SK-N-SH (cell line): Measurements from ENCODE around the gene TPMT. TPM values are rescaled to one million over a fixed set of nuclear protein-coding genes. Genes with fewer than 3 reads are reported as not detected.

Experiments used
- CTCF ChIA-PET: fragments of 300-600, 350-600 bp; formaldehyde crosslinking; extraction: SDS; loops from one replicate; lab custom pipeline; 2021; lab: Yijun Ruan, JAX
- POLR2A ChIA-PET: fragments of 350-600 bp; sonication (Branson Sonifier 250); formaldehyde crosslinking; extraction: SDS; loops from one replicate; lab custom pipeline; 2020; ENCODE audit warnings: antibody characterized with exemption, inconsistent platforms; lab: Yijun Ruan, JAX
- DNase-seq: peaks from one replicate; pipeline ENCODE4 v3.0.0; 2012
- H2AFZ ChIP-seq: fragments of 200-600 bp; sonication (generic); 2 replicates; pipeline ENCODE4 v1.8.1; 2016; ENCODE audit warnings: antibody characterized with exemption, mild to moderate bottlenecking, low read depth
- H3F3A ChIP-seq: fragments of 200-600 bp; sonication (generic); replicated peaks from 2 replicates; pipeline ENCODE3; 2016; ENCODE audit warnings: antibody characterized with exemption, mild to moderate bottlenecking; ENCODE audit not compliant: insufficient read depth
- H3K27ac ChIP-seq, 2 experiments: fragments of 200-500 bp in 1 of 2; fragments of 200-600 bp in 1 of 2; sonication (Bioruptor generic) in 1 of 2; sonication (generic), shearing (Covaris generic) in 1 of 2; 2 replicates each; pipeline versions ENCODE4 v1.5.1 to v1.6.1; 2014 to 2016; ENCODE audit warnings: low read depth in 2 of 2, inconsistent platforms in 1 of 2, low read length in 1 of 2, mild to moderate bottlenecking in 1 of 2, mixed read lengths in 1 of 2
- H3K27me3 ChIP-seq: fragments of 200-600 bp; sonication (generic), shearing (Covaris generic); 2 replicates; pipeline ENCODE4 v1.6.1; 2016; ENCODE audit warnings: mixed run types; ENCODE audit not compliant: insufficient read depth
- H3K36me3 ChIP-seq, 2 experiments: fragments of 200-500 bp in 1 of 2; fragments of 200-600 bp in 1 of 2; sonication (Bioruptor generic) in 1 of 2; sonication (generic) in 1 of 2; replicated peaks in 1 of 2; 2 replicates each; pipeline versions ENCODE3 to v1.5.1; 2014 to 2016; ENCODE audit warnings: low read length in 1 of 2, mild to moderate bottlenecking in 1 of 2; ENCODE audit not compliant: insufficient read depth in 2 of 2, control insufficient read depth in 1 of 2
- H3K4me1 ChIP-seq, 2 experiments: fragments of 200-500 bp in 1 of 2; fragments of 200-600 bp in 1 of 2; sonication (Bioruptor generic) in 1 of 2; sonication (generic), shearing (Covaris generic) in 1 of 2; 2 replicates each; pipeline versions ENCODE4 v1.5.1 to v1.6.1; 2014 to 2016; ENCODE audit warnings: low read depth in 1 of 2, low read length in 1 of 2, mixed run types in 1 of 2; ENCODE audit not compliant: insufficient read depth in 2 of 2, control insufficient read depth in 1 of 2
- H3K4me2 ChIP-seq: fragments of 200-600 bp; sonication (generic), shearing (Covaris generic); 2 replicates; pipeline ENCODE4 v1.6.1; 2017; ENCODE audit warnings: mixed run types
- H3K4me3 ChIP-seq, 2 experiments: fragments of 200-500 bp in 1 of 2; fragments of 200-600 bp in 1 of 2; sonication (Bioruptor generic) in 1 of 2; sonication (generic), shearing (Covaris generic) in 1 of 2; 2 replicates each; pipeline versions ENCODE4 v1.5.1 to v1.8.1; 2014 to 2016; ENCODE audit warnings: low read depth in 2 of 2, inconsistent platforms in 1 of 2, low read length in 1 of 2, mild to moderate bottlenecking in 1 of 2, mixed read lengths in 1 of 2, moderate library complexity in 1 of 2
- H3K79me2 ChIP-seq: fragments of 200-600 bp; sonication (generic); 2 replicates; pipeline ENCODE4 v1.8.1; 2017; ENCODE audit warnings: mild to moderate bottlenecking; ENCODE audit not compliant: insufficient read depth
- H3K9ac ChIP-seq: fragments of 200-600 bp; sonication (generic); 2 replicates; pipeline ENCODE4 v1.6.1; 2017; ENCODE audit warnings: mixed run types
- H3K9me2 ChIP-seq: fragments of 200-600 bp; sonication (generic); 2 replicates; pipeline ENCODE4 v1.6.1; 2017; ENCODE audit warnings: mixed run types
- H3K9me3 ChIP-seq: fragments of 200-600 bp; sonication (generic); 2 replicates; pipeline ENCODE4 v1.6.1; 2017; ENCODE audit warnings: mixed run types, mild to moderate bottlenecking, moderate library complexity
- H4K20me1 ChIP-seq: fragments of 200-600 bp; sonication (generic); 2 replicates; pipeline ENCODE4 v1.6.1; 2017; ENCODE audit warnings: mild to moderate bottlenecking, mixed run types; ENCODE audit not compliant: insufficient read depth
- CHD2 ChIP-seq: fragments of 150-350 bp; IDR thresholded peaks from 2 replicates; pipeline ENCODE4 v1.6.1; 2018; ENCODE audit warnings: low read length; ENCODE audit not compliant: partially characterized antibody
- EP300 ChIP-seq, 2 experiments: IDR thresholded peaks; 2 replicates each; pipeline versions ENCODE4 v1.4.0 to v1.6.1; 2012; ENCODE audit warnings: borderline replicate concordance in 1 of 2, low read depth in 1 of 2, low read length in 1 of 2
- EZH2phosphoT487 ChIP-seq: fragments of 200-600 bp; sonication (generic); IDR thresholded peaks from 2 replicates; pipeline ENCODE4 v1.6.1; 2017; ENCODE audit warnings: low read depth, mixed run types, mild to moderate bottlenecking, antibody characterized with exemption, moderate library complexity, borderline replicate concordance
- FOSL2 ChIP-seq: IDR thresholded peaks from 2 replicates; pipeline ENCODE4 v1.4.0; 2012; ENCODE audit warnings: low read depth, mild to moderate bottlenecking, moderate library complexity, borderline replicate concordance
- FOXJ3 ChIP-seq: sonication (generic); formaldehyde crosslinking; IDR thresholded peaks from 2 replicates; pipeline ENCODE4 v1.5.1; 2020; ENCODE audit warnings: mild to moderate bottlenecking, missing genetic modification reagents
- FOXM1 ChIP-seq: IDR thresholded peaks from 2 replicates; pipeline ENCODE4 v1.4.0; 2012; ENCODE audit warnings: low read depth, mild to moderate bottlenecking
- GATA2 ChIP-seq: sonication (generic); formaldehyde crosslinking; IDR thresholded peaks from 2 replicates; pipeline ENCODE4 v1.5.0; 2020; ENCODE audit warnings: mild to moderate bottlenecking, missing genetic modification reagents
- NFIC ChIP-seq: IDR thresholded peaks from 2 replicates; pipeline ENCODE4 v1.4.0; 2012; ENCODE audit warnings: borderline replicate concordance
- NRF1 ChIP-seq: IDR thresholded peaks from 2 replicates; pipeline ENCODE4 v1.6.1; 2012; ENCODE audit warnings: low read depth, mild to moderate bottlenecking, low read length
- POLR2AphosphoS5 ChIP-seq: IDR thresholded peaks from 2 replicates; pipeline ENCODE4 v1.6.1; 2012; ENCODE audit warnings: low read depth, low read length
- RCOR1 ChIP-seq: fragments of 150-350 bp; IDR thresholded peaks from 2 replicates; pipeline ENCODE4 v1.6.1; 2017; ENCODE audit warnings: antibody characterized with exemption, low read length
- RXRA ChIP-seq: IDR thresholded peaks from 2 replicates; pipeline ENCODE4 v1.4.0; 2012; ENCODE audit warnings: low read depth, mild to moderate bottlenecking, borderline replicate concordance
- SIN3A ChIP-seq: IDR thresholded peaks from 2 replicates; pipeline ENCODE4 v1.6.1; 2012; ENCODE audit warnings: low read depth, mild to moderate bottlenecking, low read length, moderate library complexity, borderline replicate concordance
- SMC3 ChIP-seq: IDR thresholded peaks from 2 replicates; pipeline ENCODE4 v1.6.1; 2012; ENCODE audit warnings: low read depth, low read length, improper control_type of control experiment
- YY1 ChIP-seq: IDR thresholded peaks from 2 replicates; pipeline ENCODE4 v1.4.0; 2012; ENCODE audit warnings: low read depth, mild to moderate bottlenecking
- WGBS: methylation state at CpG from one replicate; pipeline ENCODE4 v1.1.6; 2017; ENCODE audit warnings: low lambda C conversion rate; 5-methylcytosine and 5-hydroxymethylcytosine counted together
- polyA plus RNA-seq, 3 experiments: library from polyadenylated mRNA; depleted of rRNA; stranded (reverse); fragments of >200 nt; gene quantifications; 2 replicates each; pipeline ENCODE4 v1.2.3, GENCODE V29; 2012
- TF ChIP-seq, protein P1 (sequence below): fragments of 150-350 bp; IDR thresholded peaks from 2 replicates; pipeline ENCODE4 v1.6.1; 2016; ENCODE audit warnings: mild to moderate bottlenecking, low read depth, low read length
- TF ChIP-seq, protein P2 (sequence below): IDR thresholded peaks from 2 replicates; pipeline ENCODE4 v1.4.0; 2012; ENCODE audit warnings: low read depth

The TPMT gene
- polyA plus RNA-seq, 1 of the 3 experiments (the other 2 are of a cell fraction) = 8.1 TPM

DNA sequence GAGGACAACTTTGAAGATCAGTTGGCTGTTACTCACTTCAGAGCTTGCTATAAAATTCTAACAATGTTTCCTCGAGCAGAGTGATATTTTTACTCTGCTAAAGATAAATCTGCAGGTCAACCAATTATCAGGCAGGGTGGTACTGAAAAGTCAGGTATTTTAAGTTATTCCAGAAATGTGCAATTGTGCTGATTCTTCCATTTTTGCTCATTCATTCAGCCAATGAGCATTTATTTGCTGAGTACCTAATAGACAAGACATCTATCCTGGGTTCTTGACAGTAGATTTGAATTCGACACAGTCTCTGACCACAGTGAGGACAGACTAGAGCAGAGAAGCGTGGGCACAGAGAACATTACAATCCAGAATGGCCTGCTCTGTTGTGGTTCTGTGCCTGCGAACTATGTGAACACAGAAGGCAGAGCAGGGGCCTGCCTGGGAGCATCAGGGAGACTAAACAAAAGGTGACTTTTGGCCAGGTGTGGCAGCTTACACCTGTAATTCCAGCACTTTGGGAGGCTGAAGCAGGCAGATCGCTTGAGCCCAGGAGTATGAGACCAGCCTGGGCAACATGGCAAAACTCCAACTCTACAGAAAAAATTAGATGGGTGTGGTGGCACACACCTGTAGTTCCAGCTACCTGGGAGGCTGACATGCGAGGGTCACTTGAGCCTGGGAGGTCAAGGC is 14.8 kb downstream of the TPMT start (continued):
- TF ChIP-seq, protein P1, sequence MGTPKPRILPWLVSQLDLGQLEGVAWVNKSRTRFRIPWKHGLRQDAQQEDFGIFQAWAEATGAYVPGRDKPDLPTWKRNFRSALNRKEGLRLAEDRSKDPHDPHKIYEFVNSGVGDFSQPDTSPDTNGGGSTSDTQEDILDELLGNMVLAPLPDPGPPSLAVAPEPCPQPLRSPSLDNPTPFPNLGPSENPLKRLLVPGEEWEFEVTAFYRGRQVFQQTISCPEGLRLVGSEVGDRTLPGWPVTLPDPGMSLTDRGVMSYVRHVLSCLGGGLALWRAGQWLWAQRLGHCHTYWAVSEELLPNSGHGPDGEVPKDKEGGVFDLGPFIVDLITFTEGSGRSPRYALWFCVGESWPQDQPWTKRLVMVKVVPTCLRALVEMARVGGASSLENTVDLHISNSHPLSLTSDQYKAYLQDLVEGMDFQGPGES = no peak
- no peak for TF ChIP-seq SMC3
- TF ChIP-seq, all 33 proteins: peak for 0

DNA sequence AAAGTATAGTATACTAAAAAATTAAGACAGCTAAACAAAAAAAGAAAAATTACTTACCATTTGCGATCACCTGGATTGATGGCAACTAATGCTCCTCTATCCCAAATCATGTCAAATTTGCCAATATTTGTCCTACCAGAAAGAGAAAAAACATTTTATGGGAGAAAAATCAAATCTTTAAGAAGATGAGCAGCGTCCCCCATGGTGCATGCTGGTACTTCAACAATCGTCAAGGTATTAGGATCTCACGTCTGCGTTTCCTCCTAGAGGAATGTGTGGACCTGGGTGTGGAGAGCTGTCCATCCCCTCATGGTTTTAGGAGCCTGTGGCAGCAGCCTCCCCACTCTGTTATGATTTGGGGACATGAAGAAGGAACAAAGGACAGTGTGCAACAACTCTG is 16.0 kb downstream of the TPMT start:
- TF ChIP-seq, protein P2, sequence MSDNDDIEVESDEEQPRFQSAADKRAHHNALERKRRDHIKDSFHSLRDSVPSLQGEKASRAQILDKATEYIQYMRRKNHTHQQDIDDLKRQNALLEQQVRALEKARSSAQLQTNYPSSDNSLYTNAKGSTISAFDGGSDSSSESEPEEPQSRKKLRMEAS = no peak
- TF ChIP-seq SMC3 (no peak), CHD2 (no peak), FOXJ3 (CRISPR knock-in tag) (no peak), GATA2 (CRISPR knock-in tag) (no peak), YY1 (no peak), SIN3A (no peak), FOXM1 (no peak), RXRA (no peak), FOSL2 (no peak), RCOR1 (no peak), EZH2phosphoT487 (no peak), NFIC (no peak), NRF1 (no peak), POLR2AphosphoS5 (no peak), EP300 (IDR thresholded peaks at IDR 0.05; ENCODE audit: borderline replicate concordance in 1 of 2, low read depth in 1 of 2, low read length in 1 of 2) (no peak)
- TF ChIP-seq, protein P1 = no peak
- CTCF ChIA-PET = no interaction called here
- H2AFZ ChIP-seq = no peak overlapping the region
- peaks cover 28% of the 10 kb centered on the region in 2 experiments for H3K36me3 ChIP-seq
- POLR2A ChIA-PET = no interaction called here
- no peaks in the 10 kb centered on the region for H3K79me2 ChIP-seq
- H3K27ac ChIP-seq = no peak overlapping the region
- H4K20me1 ChIP-seq = no peaks in the 10 kb centered on the region
- no peak overlapping the region for H3K9ac ChIP-seq
- H3K4me2 ChIP-seq = no peak overlapping the region
- DNase-seq = no peak
- H3K27me3 ChIP-seq = no peaks in the 10 kb centered on the region
- H3K4me3 ChIP-seq = no peak overlapping the region
- H3F3A ChIP-seq = no peaks in the 10 kb centered on the region
- no peaks in the 10 kb centered on the region for H3K9me3 ChIP-seq
- H3K4me1 ChIP-seq = no peaks in the 10 kb centered on the region
- WGBS = 97% methylated on average over 5 of the region's 5 CpGs
- H3K9me2 ChIP-seq = no peaks in the 10 kb centered on the region
